GM12875 (cell line): ENCODE measurements around the gene GSG1.

Experiments used
- H3K4me3 ChIP-seq: one replicate; pipeline ENCODE4 v1.5.1; 2011; ENCODE audit warnings: low read depth, low read length, control low read depth
- CTCF ChIP-seq: IDR thresholded peaks from 2 replicates; pipeline ENCODE4 v1.5.1; 2011; ENCODE audit warnings: low read depth, mild to moderate bottlenecking, control low read depth, inconsistent platforms, low read length, moderate library complexity, borderline replicate concordance; ENCODE audit not compliant: insufficient read depth

GSG1 gene

GRCh38 chr12:13100605-13100881 is 2.9 kb downstream of the GSG1 start:
- TF ChIP-seq CTCF, result no peak
- H3K4me3 ChIP-seq, result peak overlapping the region; percentile 53

GRCh38 chr12:13099844-13100604 is 3.4 kb downstream of the GSG1 start:
- no peak for TF ChIP-seq CTCF
- no peak overlapping the region for H3K4me3 ChIP-seq

- TF ChIP-seq CTCF, result no peak
- H3K4me3 ChIP-seq, result no peak overlapping the region
These were observed 4.2 kb downstream of the GSG1 start for GRCh38 chr12:13099066-13099843.

GRCh38 chr12:13097491-13098011 is 5.9 kb downstream of the GSG1 start:
- H3K4me3 ChIP-seq, result no peak overlapping the region
- no peak for TF ChIP-seq CTCF

- no peak for TF ChIP-seq CTCF
These were observed 8.0 kb downstream of the GSG1 start for GRCh38 chr12:13095266-13095995.

GRCh38 chr12:13094367-13094766 is 9.1 kb downstream of the GSG1 start:
- H3K4me3 ChIP-seq, result no peak overlapping the region
- no peak for TF ChIP-seq CTCF

More at GRCh38 chr12:13095266-13095995, 8.0 kb downstream of the GSG1 start:
- H3K4me3 ChIP-seq, result no peak overlapping the region
